ENCODE data around the gene VMAC.

- TF ChIP-seq MAX (IDR thresholded peaks at IDR 0.05): no peak
- no peak for TF ChIP-seq CBX8 (IDR thresholded peaks at IDR 0.05)
- no peak for TF ChIP-seq CTCF (IDR thresholded peaks at IDR 0.05)
- no peak for TF ChIP-seq KDM1A (IDR thresholded peaks at IDR 0.05; ENCODE audit: low read depth)
- no peak for TF ChIP-seq POLR2A (IDR thresholded peaks at IDR 0.05; ENCODE audit: low read length)
- no peak for TF ChIP-seq REST (IDR thresholded peaks at IDR 0.05)
- TF ChIP-seq RFX5 (IDR thresholded peaks at IDR 0.05): no peak
- no peak for TF ChIP-seq ESRRA (IDR thresholded peaks at IDR 0.05; ENCODE audit: borderline replicate concordance, low read length)
- no peak for TF ChIP-seq NR3C1 (IDR thresholded peaks at IDR 0.05)
- no peak for TF ChIP-seq BCL3 (IDR thresholded peaks at IDR 0.05)
- peak in 1 of 2 experiments; percentile 18; a peak in 1 of 4 replicates for TF ChIP-seq CEBPB (IDR thresholded peaks at IDR 0.05)
Observed at GRCh38 chr19:5870986-5871394, 33.7 kb upstream of the VMAC start.
